Stimulated activated CD4-positive, alpha-beta T cell treated with anti-CD3 and anti-CD28 coated beads, Interleukin-4, amount 100 ng/mL, for 4 hours (primary cell): Measurements from ENCODE around the gene ZIM2.

Source experiments
- DNase-seq, 2 experiments: peaks; one replicate each; pipeline ENCODE4 v3.0.0-alpha.2; 2020

Gene ZIM2

DNA sequence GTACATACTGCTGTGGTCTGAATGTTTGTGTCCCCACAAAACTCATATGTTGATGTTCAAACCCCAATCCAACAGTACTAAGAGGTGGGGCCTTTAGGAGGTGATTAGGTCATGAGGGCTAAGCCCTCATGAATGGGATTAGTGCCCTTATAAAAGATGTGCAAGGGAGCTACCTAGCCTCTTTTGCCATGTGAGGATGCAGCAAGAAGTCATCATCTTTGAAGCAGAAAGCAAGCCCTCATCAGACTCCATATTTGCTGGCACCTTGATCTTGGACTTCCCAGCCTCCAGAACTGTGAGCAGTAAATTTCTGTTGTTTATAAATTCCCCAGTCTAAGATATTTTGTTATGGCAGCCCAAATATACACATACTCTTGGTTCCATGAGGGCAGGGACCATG, 33.9 kb downstream of the ZIM2 start:
- DNase-seq, result no peak

GRCh38 chr19:56778351-56778750, 62.2 kb downstream of the ZIM2 start:
- no peak for DNase-seq

GRCh38 chr19:56769650-56770049, 70.9 kb downstream of the ZIM2 start:
- no peak for DNase-seq

- DNase-seq, result no peak
These were observed 75.4 kb downstream of the ZIM2 start for GRCh38 chr19:56765137-56765536.

GRCh38 chr19:56764196-56764695, 76.3 kb downstream of the ZIM2 start:
- no peak for DNase-seq

DNA sequence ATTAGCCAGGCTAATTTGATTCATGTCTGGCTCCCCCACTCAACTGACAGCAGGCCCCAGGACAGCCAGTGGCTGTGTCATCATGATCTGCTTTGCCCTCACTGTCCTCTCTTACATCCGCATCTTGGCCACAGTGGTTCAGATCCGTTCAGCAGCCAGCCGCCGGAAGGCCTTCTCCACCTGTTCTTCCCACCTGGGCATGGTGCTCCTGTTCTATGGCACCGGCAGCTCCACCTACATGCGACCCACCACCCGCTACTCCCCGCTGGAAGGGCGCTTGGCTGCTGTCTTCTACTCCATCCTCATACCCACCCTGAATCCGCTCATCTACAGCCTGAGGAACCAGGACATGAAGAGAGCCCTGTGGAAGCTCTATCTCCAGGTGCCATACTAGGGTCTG, 79.7 kb downstream of the ZIM2 start:
- no peak for DNase-seq

DNA sequence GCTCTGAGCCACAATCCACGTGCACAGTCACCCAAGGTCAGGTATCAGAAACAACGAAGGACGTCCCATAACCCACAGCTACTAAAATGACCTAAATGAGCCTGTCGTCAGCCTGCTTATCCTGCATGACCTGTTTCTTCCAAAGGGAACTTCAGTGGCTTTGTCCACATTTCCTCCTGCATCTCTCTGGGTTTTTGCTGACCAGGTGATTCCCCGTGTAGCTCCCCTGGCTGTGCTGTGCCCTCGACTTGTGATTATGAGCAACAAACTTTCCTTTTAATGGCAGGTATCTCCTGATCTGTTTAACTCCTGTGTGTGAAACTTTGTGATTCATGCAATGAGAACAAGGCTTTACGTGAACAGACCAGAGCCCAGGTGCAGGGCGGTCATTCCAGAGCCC, 81.0 kb downstream of the ZIM2 start:
- no peak for DNase-seq

DNA sequence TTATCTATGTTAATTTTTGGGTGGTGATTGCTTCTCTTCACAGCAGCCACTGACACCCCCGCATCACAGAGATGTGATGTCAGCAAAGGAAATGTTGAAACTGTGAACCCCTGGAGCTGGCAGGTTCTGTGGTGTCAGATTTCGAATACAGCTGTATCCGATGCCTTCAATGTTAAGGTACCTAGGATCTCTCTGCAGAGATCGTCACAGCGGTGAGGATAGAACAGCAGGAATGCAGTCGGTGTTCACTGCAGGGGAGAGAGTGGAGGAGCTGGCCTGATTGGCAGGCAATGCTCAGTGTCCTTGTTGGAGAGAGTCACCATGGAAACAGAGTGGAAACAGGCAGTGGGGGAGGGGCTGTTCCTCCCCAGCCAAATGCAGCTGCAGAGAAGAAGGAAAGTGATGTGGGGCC, 89.4 kb downstream of the ZIM2 start:
- no peak for DNase-seq

- no peak for DNase-seq
These were observed 89.9 kb downstream of the ZIM2 start for GRCh38 chr19:56750658-56751057.

DNA sequence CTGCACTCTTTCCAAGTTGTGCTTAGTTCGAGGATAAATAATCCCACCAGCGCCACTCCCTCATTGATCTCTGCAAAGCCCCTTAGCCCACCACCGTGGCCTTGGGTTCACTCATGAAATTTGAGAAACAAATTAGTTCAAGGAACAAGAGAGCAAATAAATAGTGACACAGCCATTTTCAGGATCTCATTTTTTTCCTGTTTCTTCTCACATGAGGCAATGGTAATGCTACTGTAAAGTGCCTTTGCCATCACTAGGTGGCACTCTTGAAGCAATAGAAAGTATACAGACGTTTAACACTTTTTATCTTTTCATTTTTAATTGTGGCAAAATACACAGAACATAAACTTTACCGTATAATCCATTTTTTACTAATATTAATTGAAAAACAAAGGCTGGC, 92.1 kb downstream of the ZIM2 start:
- no peak for DNase-seq

- no peak for DNase-seq
These were observed 94.2 kb downstream of the ZIM2 start for GRCh38 chr19:56746367-56746766.

- DNase-seq, result no peak
These were observed 100.0 kb downstream of the ZIM2 start for GRCh38 chr19:56740501-56740900.

- no peak for DNase-seq
These were observed 104.0 kb downstream of the ZIM2 start for GRCh38 chr19:56736571-56736970.

- no peak for DNase-seq
These were observed 107.5 kb downstream of the ZIM2 start for GRCh38 chr19:56732976-56733375.

DNA sequence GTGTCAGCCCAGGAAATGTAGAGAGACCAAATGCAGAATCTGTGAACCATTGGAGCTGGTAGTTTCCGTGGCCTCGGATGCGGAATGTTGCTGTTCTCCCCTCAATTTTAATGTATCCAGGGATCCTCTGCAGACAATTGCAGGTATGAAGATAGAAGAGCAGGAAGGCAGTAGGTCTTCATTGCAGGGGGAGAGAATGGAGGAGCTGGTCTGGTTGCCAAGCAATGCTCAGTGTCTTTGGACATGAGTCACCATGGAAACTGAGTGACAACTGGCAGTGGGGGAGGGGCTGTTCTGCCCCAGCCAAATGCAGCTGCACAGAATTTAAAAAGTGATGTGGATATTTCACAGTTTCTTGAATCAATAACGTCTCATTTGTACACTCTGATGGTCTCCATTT, 112.8 kb downstream of the ZIM2 start:
- no peak for DNase-seq

DNA sequence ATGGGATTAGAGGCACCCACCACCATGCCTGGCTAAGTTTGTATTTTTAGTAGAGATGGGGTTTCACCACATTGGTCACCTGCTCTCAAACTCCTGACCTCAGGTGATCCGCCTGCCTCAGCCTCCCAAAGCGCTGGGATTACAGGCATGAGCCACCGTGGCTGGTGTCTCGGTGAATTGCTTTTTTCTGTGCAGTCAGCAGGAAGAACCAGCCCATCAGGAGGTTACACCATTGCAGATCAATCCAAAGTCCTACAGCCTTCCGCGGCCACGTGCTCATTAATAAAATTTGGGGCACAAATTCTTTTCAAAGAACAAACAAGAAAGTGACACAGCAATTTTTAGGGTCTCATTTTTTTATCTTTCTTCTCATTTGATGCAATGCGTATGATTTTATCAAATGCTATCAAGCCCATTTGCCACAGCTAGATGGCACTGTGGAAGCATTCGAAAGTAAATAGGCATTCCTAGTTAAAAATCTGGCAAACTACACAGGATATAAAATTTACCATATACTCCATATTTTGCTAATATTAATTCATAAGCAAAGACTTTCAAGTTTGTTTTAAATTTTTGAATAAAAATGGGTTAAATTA, 114.6 kb downstream of the ZIM2 start:
- no peak for DNase-seq
